GM21526 (cell line): ENCODE measurements around the gene COPS3.
A peak's percentile ranks its signal among the peaks of the same experiment; 100 is the strongest.

Experiments
- ATAC-seq: cut with Tn5 transposase; IDR thresholded peaks from one replicate; pipeline ENCODE4 v1.9.1; 2021; ENCODE audit warnings: moderate library complexity; ENCODE audit not compliant: unreplicated experiment, low FRiP score

COPS3 gene

GRCh38 chr17:17280613-17281549, at the start of gene COPS3:
TSS of gene COPS3 (minus strand) at chr17:17281246. CDS start at chr17:17281186, 60 bp downstream.
- peak; percentile 83 for ATAC-seq

- ATAC-seq = no peak
Observed at GRCh38 chr17:17328251-17328650, 47.2 kb upstream of the COPS3 start.

- no peak for ATAC-seq
Observed at GRCh38 chr17:17326275-17326875, 45.3 kb upstream of the COPS3 start.

- ATAC-seq = no peak
Observed at GRCh38 chr17:17325816-17326215, 44.8 kb upstream of the COPS3 start.

- no peak for ATAC-seq
Observed at GRCh38 chr17:17325228-17325627, 44.2 kb upstream of the COPS3 start.

GRCh38 chr17:17324616-17325015, 43.6 kb upstream of the COPS3 start:
- no peak for ATAC-seq

- no peak for ATAC-seq
Observed at GRCh38 chr17:17322516-17323510, 41.8 kb upstream of the COPS3 start.

GRCh38 chr17:17321356-17322025, 40.4 kb upstream of the COPS3 start:
- ATAC-seq = no peak

GRCh38 chr17:17320911-17321220, 39.8 kb upstream of the COPS3 start:
- no peak for ATAC-seq

GRCh38 chr17:17320188-17320910, 39.3 kb upstream of the COPS3 start:
- ATAC-seq = no peak

GRCh38 chr17:17315142-17315821, 34.2 kb upstream of the COPS3 start:
- no peak for ATAC-seq

GRCh38 chr17:17314501-17315071, 33.5 kb upstream of the COPS3 start:
- no peak for ATAC-seq

- no peak for ATAC-seq
Observed at GRCh38 chr17:17313350-17313991, 32.4 kb upstream of the COPS3 start.

GRCh38 chr17:17309356-17309755, 28.3 kb upstream of the COPS3 start:
- ATAC-seq = no peak

- peak; percentile 64 for ATAC-seq
Observed at GRCh38 chr17:17305281-17305801, 24.3 kb upstream of the COPS3 start.

- ATAC-seq = no peak
Observed at GRCh38 chr17:17304521-17304985, 23.5 kb upstream of the COPS3 start.

- no peak for ATAC-seq
Observed at GRCh38 chr17:17303847-17304490, 22.9 kb upstream of the COPS3 start.
